Ovary (tissue), 3 donors: ENCODE data around the gene THSD8.

ENCODE experiments used
- CTCF ChIP-seq, 3 donors: fragments of 450-650 bp in 2 of 3; fragments of 200-600 bp in 1 of 3; IDR thresholded peaks; one replicate each; pipeline versions ENCODE4 v1.5.1 to v1.8.0; 2016 to 2022; ENCODE audit warnings: antibody characterized with exemption in 3 of 3, mild to moderate bottlenecking in 1 of 3
- POLR2A ChIP-seq: fragments of 450-650 bp; IDR thresholded peaks from one replicate; pipeline ENCODE4 v1.6.1; 2017; ENCODE audit warnings: antibody characterized with exemption, mild to moderate bottlenecking, moderate library complexity
- donor health status: DM: no; HTN: no; CAD: no.

GRCh38 chr19:12783849-12784393 is 17.9 kb upstream of the THSD8 start:
- TF ChIP-seq CTCF (IDR thresholded peaks at IDR 0.05) (no peak), POLR2A (no peak)
